HG03175 (cell line): ENCODE measurements around the gene MANF.

ENCODE experiments used
- ATAC-seq: cut with Tn5 transposase; IDR thresholded peaks from one replicate; pipeline ENCODE4 v1.9.1; 2021; ENCODE audit warnings: mild to moderate bottlenecking, moderate library complexity; ENCODE audit not compliant: unreplicated experiment

Gene MANF

GRCh38 chr3:51429138-51429537 lies 44.0 kb downstream of the MANF start:
- no peak for ATAC-seq

- ATAC-seq, result no peak
Measured at GRCh38 chr3:51434110-51434509, 49.0 kb downstream of the MANF start.

GRCh38 chr3:51434746-51435327 lies 49.7 kb downstream of the MANF start:
- peak; percentile 60 for ATAC-seq

- ATAC-seq, result no peak
Measured at GRCh38 chr3:51436998-51437639, 52.0 kb downstream of the MANF start.
